IPS-18a (cell line): ENCODE data around the gene LYRM4.

ENCODE experiments used
- H3K27ac ChIP-seq: one replicate; pipeline ENCODE4 v1.5.1; 2013; ENCODE audit warnings: low read length
- H3K27me3 ChIP-seq: one replicate; pipeline ENCODE4 v1.6.1; 2013; ENCODE audit warnings: mild to moderate bottlenecking, low read length; ENCODE audit not compliant: control insufficient read depth, insufficient read depth
- H3K36me3 ChIP-seq: one replicate; pipeline ENCODE4 v1.6.1; 2013; ENCODE audit warnings: low read depth, low read length; ENCODE audit not compliant: control insufficient read depth
- H3K4me1 ChIP-seq: one replicate; pipeline ENCODE4 v1.6.1; 2013; ENCODE audit warnings: low read depth, low read length; ENCODE audit not compliant: control insufficient read depth
- H3K4me3 ChIP-seq: one replicate; pipeline ENCODE4 v1.5.1; 2013; ENCODE audit warnings: low read length
- H3K9ac ChIP-seq: one replicate; pipeline ENCODE4 v1.6.1; 2013; ENCODE audit warnings: mild to moderate bottlenecking, low read length, moderate library complexity
- H3K9me3 ChIP-seq: one replicate; pipeline ENCODE4 v1.6.1; 2013; ENCODE audit warnings: low read depth, low read length; ENCODE audit not compliant: control insufficient read depth

LYRM4 gene

DNA sequence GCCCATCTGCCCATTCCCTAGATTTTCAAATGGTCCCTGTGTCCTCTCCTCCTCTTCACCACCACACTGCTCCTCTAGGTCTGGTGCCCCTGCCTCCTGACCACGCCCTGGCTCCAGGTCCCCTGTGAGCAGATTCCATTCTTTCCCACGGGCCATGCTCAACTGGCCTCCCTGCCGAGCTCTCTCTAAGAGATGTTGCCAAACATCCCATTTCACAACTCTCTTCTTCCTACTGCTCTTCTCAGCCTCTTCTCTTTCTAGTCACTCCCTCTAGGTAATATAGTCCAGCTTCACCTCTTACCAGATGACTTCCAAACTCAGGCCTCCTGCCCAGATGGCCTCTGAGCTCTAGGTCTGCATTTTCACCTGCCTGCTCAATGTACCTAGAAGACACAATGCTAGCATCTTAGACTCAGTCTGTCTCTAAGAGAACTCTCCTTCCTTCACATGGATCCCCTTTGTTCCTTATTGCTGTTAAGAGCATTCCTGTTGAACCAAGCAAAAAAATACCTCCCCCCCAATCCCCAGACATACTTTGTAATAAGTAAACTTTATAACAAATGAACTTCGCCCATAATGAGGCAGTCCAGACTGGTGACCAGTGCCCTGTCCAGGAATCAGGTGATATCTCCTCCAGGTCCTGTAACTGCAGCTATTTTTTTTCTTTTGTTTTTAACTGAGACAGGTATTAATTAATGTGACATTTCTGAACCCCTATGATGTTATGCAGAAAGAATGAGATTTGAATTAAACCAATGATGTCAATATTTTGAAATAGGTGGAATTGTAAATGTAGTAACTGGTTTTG lies 79.0 kb downstream of the LYRM4 start:
- H3K4me1 ChIP-seq = no peaks in the 10 kb centered on the region
- H3K4me3 ChIP-seq = no peak overlapping the region
- H3K9me3 ChIP-seq = no peaks in the 10 kb centered on the region
- H3K27ac ChIP-seq = no peak overlapping the region
- H3K36me3 ChIP-seq = no peaks in the 10 kb centered on the region
- H3K27me3 ChIP-seq = no peaks in the 10 kb centered on the region
- no peak overlapping the region for H3K9ac ChIP-seq

- H3K27me3 ChIP-seq = no peaks in the 10 kb centered on the region
These were observed 80.1 kb downstream of the LYRM4 start for GRCh38 chr6:5180636-5181035.

DNA sequence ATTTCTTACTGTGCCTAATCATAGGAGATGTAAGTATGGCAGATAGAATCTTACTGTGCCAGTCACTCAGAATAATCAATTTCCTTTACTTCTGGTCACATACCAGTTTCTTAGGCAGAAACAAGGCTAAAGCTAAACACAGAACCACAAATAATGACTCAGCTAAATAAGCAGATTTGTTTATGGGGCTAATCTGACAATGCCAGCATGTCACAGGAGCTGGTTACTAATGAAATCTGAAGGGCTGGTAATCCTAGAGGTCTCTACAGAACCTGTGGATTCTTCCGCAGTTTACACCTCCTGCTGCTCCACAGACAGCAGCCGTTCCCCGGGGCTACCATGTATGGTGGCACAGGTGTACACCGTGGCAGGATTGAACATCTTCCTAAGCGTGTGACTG lies 80.8 kb downstream of the LYRM4 start:
- Histone ChIP-seq H3K9me3 (no peaks in the 10 kb centered on the region), H3K27me3 (no peaks in the 10 kb centered on the region), H3K36me3 (no peaks in the 10 kb centered on the region), H3K9ac (no peak overlapping the region), H3K4me1 (peaks cover 2% of the 10 kb centered on the region), H3K4me3 (no peak overlapping the region), H3K27ac (no peak overlapping the region)

More at GRCh38 chr6:5180636-5181035, 80.1 kb downstream of the LYRM4 start:
- H3K9me3 ChIP-seq = no peaks in the 10 kb centered on the region
- H3K36me3 ChIP-seq = no peaks in the 10 kb centered on the region
- H3K4me3 ChIP-seq = no peak overlapping the region
- no peak overlapping the region for H3K27ac ChIP-seq
- no peak overlapping the region for H3K9ac ChIP-seq
- no peaks in the 10 kb centered on the region for H3K4me1 ChIP-seq

DNA sequence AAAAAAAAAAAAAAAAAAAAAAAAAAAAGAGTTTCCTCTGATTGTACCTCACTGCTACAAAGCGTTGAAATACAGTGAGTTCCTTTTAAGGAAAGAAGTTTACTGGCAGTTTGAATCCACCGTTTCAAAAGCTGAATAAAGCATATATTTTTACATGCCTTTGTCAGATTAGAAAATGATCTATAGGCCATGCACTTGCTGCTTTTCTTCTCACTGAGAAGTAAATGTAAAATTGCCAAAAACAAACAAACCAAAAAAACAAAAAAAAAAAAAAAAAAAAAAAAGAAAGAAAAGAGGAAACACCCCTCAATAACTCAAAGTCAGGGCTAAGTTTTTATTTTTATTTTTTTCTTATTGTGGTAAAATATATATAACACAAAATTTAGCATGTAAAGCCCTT lies 81.9 kb downstream of the LYRM4 start:
- H3K4me3 ChIP-seq = no peak overlapping the region
- H3K27ac ChIP-seq = no peak overlapping the region
- H3K9ac ChIP-seq = no peak overlapping the region
- no peaks in the 10 kb centered on the region for H3K9me3 ChIP-seq
- H3K4me1 ChIP-seq = peaks cover 11% of the 10 kb centered on the region
- H3K36me3 ChIP-seq = no peaks in the 10 kb centered on the region
- H3K27me3 ChIP-seq = no peaks in the 10 kb centered on the region

GRCh38 chr6:5175635-5176034 lies 85.1 kb downstream of the LYRM4 start:
- H3K9ac ChIP-seq = no peak overlapping the region
- H3K27ac ChIP-seq = no peak overlapping the region
- H3K9me3 ChIP-seq = no peaks in the 10 kb centered on the region
- H3K36me3 ChIP-seq = no peaks in the 10 kb centered on the region
- H3K4me1 ChIP-seq = peaks cover 14% of the 10 kb centered on the region
- H3K27me3 ChIP-seq = no peaks in the 10 kb centered on the region
- no peak overlapping the region for H3K4me3 ChIP-seq

DNA sequence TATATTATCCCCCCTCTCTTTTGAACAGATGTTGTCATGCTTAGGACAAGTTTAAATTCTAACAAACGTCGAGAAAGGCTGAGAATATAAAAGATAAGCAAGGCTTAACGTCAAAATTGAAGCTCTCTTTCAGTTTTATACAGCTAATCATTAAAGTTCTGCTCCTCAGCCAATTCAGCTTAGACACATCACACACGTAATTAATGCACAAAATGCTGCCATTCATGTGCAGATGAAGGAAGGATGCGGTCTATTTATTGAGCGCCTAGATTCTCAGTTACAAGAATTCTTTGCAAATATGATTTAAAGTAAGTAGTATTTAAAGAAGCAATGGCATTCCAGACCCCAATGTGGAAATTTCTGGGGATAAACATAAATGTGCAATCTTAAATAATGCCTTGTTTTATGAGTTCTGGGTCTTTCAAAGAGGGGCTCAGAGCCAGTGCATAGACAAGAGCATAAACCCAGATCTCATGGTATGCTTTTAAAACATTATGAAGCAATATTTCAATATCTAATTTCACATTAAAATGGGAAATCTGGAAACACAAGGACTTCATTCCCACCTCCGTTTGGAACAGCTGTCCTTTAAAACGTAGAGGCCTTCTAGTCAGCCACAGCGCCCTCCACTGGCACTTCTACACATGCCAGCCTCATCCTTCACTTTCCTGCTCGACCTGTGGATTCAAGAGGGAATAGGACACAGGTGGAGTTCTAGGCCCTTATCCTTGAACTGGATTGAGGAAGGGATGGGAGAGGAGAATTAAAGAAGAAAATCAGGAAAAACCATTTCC lies 85.8 kb downstream of the LYRM4 start:
- Histone ChIP-seq H3K9me3 (no peaks in the 10 kb centered on the region), H3K27ac (no peak overlapping the region), H3K4me1 (peaks cover 14% of the 10 kb centered on the region), H3K4me3 (no peak overlapping the region), H3K27me3 (no peaks in the 10 kb centered on the region), H3K36me3 (no peaks in the 10 kb centered on the region), H3K9ac (no peak overlapping the region)

- Histone ChIP-seq H3K36me3 (no peaks in the 10 kb centered on the region), H3K9ac (no peak overlapping the region), H3K4me1 (peaks cover 14% of the 10 kb centered on the region), H3K27ac (no peak overlapping the region), H3K9me3 (no peaks in the 10 kb centered on the region), H3K4me3 (no peak overlapping the region), H3K27me3 (no peaks in the 10 kb centered on the region)
These were observed 86.5 kb downstream of the LYRM4 start for GRCh38 chr6:5174244-5174643.

GRCh38 chr6:5173810-5174209 lies 86.9 kb downstream of the LYRM4 start:
- H3K27ac ChIP-seq = no peak overlapping the region
- no peaks in the 10 kb centered on the region for H3K27me3 ChIP-seq
- no peaks in the 10 kb centered on the region for H3K36me3 ChIP-seq
- no peaks in the 10 kb centered on the region for H3K9me3 ChIP-seq
- peaks cover 14% of the 10 kb centered on the region for H3K4me1 ChIP-seq
- H3K9ac ChIP-seq = no peak overlapping the region
- no peak overlapping the region for H3K4me3 ChIP-seq

- Histone ChIP-seq H3K9ac (no peak overlapping the region), H3K27ac (no peak overlapping the region), H3K36me3 (no peaks in the 10 kb centered on the region), H3K9me3 (no peaks in the 10 kb centered on the region), H3K27me3 (no peaks in the 10 kb centered on the region), H3K4me3 (no peak overlapping the region), H3K4me1 (peaks cover 14% of the 10 kb centered on the region)
These were observed 87.8 kb downstream of the LYRM4 start for GRCh38 chr6:5172897-5173474.

- no peaks in the 10 kb centered on the region for H3K27me3 ChIP-seq
- H3K36me3 ChIP-seq = no peaks in the 10 kb centered on the region
- H3K9ac ChIP-seq = no peak overlapping the region
- no peak overlapping the region for H3K27ac ChIP-seq
- H3K9me3 ChIP-seq = no peaks in the 10 kb centered on the region
- no peak overlapping the region for H3K4me3 ChIP-seq
- peaks cover 14% of the 10 kb centered on the region for H3K4me1 ChIP-seq
These were observed 88.6 kb downstream of the LYRM4 start for GRCh38 chr6:5172041-5172653.

- Histone ChIP-seq H3K27ac (no peak overlapping the region), H3K27me3 (no peaks in the 10 kb centered on the region), H3K9me3 (no peaks in the 10 kb centered on the region), H3K36me3 (no peaks in the 10 kb centered on the region), H3K9ac (no peak overlapping the region), H3K4me3 (no peak overlapping the region), H3K4me1 (peaks cover 3% of the 10 kb centered on the region)
These were observed 93.2 kb downstream of the LYRM4 start for GRCh38 chr6:5167501-5167900.
